HUDEP-2 (cell line): Measurements from ENCODE around the gene DUS2.

Experiments used
- DNase-seq, 76 experiments: peaks; one replicate each; lab custom pipeline; 2025; ENCODE audit not compliant: unreplicated experiment in 76 of 76; lab: John Stamatoyannopoulos, UW

The DUS2 gene

DNA sequence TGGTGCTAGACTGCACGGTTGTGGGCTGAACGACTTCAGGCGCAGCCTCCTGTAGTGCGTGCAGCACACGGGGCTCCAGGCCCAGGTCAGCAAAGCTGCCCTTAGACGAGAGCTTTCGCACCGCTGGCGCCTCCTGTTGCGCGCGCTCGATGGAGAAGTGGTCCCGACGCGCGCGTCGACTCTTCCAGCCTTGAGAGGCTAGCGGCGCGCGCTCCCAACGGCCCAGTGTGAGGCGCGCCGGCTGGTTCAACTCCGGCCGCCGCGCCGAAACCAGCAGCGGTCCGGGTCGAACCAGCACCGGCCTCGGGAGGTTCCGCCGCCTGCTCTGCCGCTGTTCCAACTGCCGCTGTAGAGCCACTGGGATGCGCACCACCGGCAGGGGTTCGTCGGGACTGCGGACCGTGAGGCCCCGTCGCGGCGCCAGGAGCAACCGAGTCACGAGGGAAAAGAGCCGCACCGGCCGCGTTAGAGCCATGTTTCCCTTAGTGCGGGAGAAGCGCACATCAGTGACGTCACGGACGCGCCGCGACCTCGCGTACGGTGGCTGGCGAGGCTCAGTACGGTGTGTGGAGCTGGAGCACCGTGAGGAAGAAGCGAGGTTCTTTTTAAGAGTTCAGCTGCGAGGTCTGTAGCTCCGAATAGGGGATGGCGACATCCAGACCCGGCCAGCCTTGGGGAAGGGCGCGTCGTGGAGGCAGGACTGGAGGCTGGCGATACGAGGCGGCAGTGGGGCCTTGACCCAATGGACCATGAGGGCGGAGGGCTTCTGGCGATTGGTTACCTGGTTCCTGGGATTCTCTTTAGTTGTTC lies at the start of gene DUS2, which contains the start of gene DDX28:
TSS of gene DUS2 (plus strand) at position 557 of the 810 bp plus-strand sequence. CDS start 14,740 bp downstream, outside the sequence.
TSS of gene DDX28 (minus strand) at position 505 of the 810 bp plus-strand sequence. CDS start at position 475, 30 bp downstream.
- DNase-seq: peak; percentile 11 to 91 (median 80)

DNA sequence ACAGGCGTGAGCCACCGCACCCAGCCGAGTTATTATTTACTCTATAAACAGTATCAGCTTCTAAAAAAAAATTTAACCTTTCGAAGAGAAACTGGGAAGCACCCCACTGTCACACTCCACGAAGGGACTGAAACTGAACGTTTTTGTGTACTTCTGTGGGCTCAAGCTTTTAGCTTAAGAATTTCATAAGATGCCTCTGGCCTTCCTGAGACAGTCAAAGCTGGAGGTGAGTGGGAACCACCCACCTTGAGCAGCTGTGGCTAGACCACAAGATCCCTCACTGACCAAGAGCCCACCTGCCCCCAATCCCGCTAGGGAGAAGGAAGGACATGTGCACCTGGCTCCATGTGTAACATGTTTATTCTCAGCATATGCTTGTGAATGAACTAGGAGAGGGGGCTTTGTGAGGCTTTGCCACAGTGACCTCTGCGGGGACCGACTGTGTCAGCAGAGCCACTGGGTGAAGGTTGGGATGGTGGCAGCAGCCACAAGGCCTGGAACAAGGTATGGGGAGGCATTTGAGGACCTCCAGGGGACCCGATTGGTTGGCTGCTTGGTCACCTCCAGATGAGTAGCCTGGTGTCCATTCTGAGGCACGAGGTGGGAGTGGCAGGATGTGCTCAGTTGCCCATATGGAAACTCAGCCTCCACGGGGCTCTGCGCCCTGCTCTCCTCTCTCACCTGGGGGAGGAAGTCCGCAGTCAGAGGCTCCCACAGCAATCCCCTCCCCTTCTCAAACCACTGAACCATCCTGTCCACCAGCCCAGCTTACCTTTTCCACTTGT lies 47.6 kb upstream of the DUS2 start:
- DNase-seq: no peak

DNA sequence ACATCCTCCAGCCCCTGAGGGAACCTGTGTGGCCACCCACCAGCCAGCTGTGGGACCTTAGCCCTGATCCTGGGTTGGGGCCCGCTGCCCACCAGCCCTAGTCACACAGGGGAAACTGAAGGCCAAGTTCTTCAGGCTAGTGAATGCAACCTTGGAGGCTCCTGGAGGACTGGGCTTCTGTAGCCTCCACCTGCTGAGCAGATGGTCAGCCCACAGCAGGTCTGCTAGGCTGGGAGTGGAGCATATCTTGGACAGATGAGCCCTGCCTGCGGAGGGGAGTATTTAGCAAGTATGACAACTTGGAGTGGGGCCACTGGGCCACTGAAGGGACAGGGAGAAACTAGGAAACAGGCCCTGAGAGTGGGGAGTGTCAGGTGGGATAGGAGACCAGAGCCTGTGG lies 46.9 kb upstream of the DUS2 start:
- no peak for DNase-seq

- no peak for DNase-seq
Observed at GRCh38 chr16:67977005-67977404, 46.1 kb upstream of the DUS2 start.

- no peak for DNase-seq
Observed at GRCh38 chr16:67977469-67978227, 45.4 kb upstream of the DUS2 start.

DNA sequence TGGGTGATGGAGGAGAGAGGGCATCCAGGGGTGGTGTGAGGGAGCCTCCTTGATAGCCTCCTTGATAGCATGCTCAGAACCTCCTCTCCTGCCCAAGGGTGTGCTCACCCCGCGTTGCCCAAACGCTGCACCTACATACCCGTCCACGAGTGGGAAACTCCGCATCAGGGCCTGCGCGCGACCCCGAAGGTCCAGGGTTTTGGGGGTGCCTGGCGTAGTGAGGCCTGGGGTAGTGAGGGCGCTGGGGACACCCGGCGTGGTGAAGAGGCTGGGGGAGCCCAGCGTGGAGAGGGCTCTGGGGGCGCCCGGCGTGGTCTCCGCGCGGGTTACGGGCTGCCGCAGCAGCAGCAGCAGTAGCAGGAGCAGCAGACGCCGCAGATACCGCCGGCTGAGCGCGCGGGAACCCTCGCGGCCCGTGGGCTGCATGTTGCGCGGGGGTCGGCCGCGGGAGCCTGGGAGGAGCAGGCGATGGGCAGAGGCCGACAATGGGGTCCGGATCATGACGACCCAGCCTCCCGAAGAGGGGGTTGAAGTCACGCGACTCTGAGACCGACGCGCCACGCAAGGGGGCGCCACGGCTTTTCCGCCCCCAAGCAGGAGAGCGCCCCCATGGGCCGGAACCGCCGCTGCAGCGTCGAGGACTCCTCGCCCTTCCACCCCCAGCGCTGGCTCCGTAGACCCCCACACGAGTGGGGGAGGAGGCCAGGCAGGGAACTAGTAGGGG lies 43.0 kb upstream of the DUS2 start, which contains the start of gene DPEP3:
TSS of gene DPEP3 (minus strand) at position 545 of the 724 bp plus-strand sequence. CDS start at position 426, 119 bp downstream.
- peak in 5 of 76 experiments; percentile 3 to 31 (median 13) for DNase-seq

DNA sequence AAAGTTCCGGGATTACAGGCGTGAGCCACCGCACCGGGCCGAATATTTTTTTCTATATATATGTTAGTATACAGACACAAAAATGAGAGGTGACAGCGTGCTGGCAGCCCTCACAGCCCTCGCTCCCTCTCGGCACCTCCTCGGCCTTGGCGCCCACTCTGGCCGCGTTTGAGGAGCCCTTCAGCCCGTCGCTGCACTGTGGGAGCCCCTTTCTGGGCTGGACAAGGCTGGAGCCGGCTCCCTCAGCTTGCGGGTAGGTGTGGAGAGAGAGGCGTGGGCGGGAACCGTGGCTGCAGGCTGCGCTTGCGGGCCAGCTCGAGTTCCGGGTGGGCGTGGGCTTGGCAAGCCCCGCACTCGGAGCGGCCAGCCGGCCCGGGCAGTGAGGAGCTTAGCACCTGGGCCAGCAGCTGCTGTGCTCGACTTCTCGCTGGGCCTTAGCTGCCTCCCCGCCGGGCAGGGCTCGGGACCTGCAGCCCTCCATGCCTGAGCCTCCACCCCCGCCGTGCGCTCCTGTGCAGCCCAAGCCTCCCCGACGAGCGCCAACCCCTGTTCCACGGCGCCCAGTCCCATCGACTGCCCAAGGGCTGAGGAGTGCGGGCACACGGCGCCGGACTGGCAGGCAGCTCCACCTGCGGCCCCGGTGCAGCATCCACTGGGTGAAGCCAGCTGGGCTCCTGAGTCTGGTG lies 40.9 kb upstream of the DUS2 start:
- DNase-seq: no peak

- no peak for DNase-seq
Observed at GRCh38 chr16:67986949-67987348, 36.1 kb upstream of the DUS2 start.

GRCh38 chr16:67987460-67988160 lies 35.5 kb upstream of the DUS2 start:
- DNase-seq: no peak

DNA sequence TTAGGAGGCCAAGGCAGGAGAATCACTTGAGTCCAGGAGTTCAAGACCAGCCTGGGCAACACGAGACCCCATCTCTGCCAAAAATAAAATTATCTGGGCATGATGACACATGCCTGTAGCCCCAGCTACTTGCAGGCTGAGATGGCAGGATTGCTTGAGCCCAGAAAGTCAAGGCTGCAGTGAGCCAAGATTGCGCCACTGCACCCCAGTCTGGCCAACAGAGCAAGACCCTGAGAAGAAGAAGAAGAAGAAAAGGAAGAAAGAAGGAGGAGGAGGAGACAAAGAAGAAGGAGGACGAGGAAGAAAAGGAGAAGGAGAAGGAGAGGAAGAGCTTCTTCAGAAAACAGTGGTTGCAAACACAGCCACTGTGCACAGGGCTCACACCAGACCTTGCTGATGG lies 34.4 kb upstream of the DUS2 start:
- no peak for DNase-seq

DNA sequence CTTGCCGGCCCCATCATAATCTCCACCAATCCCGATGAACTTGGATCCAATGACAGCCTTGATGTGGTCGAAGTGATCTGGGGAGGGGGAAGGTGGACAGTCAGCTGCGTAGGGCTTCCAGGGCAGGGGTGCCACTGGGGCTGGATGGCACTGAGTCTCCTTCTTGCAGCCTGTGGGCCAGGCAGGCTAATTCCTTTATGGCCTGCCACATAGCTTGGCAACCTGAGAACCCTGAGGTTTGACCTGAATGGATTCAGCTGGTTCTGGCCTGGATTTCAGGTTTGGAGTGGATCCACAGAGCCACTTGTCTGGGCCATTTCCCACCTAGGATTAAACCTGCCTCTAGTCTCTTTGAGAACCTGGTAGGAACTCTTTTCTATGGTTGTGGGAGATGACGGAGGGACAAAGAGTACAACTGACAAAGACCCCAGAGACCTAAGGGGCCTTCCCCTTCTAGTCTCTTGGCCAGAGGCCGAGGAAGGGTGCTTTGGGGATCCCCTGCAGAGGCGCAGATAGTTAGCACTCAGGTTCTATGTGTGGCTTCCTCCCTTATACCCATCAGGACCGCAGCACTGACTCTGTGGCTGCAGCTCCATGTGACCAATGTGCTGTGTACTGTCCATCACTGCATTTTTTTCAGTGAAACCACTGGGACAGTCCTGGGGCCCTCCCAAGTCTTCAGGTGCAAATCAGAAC lies 33.6 kb upstream of the DUS2 start:
- no peak for DNase-seq

GRCh38 chr16:67990018-67990386 lies 33.1 kb upstream of the DUS2 start:
- no peak for DNase-seq

DNA sequence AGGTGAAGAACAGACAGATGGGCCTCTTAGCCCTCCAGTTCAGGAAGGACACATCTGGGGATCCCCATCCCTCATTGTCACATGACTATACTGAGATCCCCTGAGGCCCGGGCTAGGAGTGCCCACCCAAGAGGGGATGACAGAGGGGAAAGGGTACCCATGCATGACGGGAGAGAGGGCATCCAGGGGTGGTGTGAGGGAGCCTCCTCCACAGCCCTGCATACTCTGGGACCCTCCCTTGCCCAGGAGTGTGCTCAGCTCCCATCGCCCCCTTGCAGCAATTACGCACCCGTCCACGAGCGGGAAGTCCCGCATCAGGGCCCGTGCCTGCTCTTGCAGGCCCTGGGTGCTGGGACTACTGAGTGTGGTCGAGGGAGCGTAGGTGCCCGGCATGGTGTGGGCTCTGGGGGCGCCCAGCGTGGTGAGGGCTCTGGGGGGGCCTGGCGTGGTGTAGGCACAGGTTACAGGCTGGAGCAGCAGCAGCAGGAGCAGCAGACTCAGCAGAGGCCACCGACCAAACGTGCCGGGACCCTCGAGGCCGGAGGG lies 30.4 kb upstream of the DUS2 start:
- no peak for DNase-seq

GRCh38 chr16:67993207-67994039 lies 29.7 kb upstream of the DUS2 start:
- peak in 73 of 76 experiments; percentile 38 to 94 (median 82) for DNase-seq

DNA sequence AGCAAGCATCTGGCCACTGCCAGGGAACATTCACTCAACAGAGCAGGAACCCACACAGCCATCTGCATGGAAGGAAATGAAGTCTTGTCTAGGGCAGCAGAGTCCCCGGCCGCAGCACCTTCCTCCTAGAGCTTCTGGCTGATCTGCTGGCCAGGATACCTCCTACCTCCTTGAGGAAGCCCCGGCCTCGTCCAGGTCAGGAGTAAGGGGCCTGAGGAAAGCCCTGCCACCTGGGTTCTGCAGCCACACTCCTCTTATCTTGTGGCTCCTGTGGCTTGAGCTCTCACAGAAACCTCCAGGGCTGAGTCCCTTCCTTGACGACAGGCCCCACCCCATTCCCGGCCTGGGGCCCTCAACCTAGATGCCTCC lies 29.1 kb upstream of the DUS2 start:
- peak in 13 of 76 experiments; percentile 2 to 65 (median 36) for DNase-seq

DNA sequence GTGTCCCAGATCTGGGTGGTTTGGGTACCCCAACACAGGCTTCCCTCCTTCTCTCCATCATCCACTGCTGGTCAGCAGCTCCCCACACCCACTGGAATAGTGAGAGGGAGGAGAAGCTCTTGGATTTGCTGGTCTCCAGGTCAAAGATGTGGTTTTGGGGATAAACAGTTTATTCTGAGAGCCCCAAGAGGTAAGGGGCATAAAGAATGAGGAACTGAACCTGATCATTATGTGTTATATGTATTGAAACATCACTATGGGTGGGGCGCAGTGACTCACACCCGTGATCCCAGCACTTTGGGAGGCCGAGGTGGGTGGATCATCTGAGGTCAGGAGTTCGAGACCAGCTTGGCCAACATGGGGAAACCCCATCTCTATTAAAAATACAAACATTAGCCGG lies 27.7 kb upstream of the DUS2 start:
- peak in 10 of 76 experiments; percentile 10 to 40 (median 21) for DNase-seq

DNA sequence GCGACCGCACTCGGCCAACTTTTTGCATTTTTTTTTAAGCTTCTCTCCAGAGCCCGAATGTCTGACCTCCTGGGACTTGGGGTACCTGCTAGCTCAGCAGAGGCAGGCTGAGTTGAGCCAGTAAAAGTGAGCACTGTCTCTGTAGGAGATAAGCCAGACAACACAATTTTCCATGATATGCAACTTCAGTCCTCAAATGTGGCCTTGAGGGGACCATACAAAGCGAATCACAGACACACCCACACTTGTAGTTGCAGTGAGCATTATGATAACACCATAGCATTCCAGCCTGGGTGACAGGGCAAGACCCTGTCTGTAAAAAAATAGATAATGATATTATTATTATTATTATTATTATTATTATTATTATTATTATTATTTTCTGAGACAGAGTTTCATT lies 26.4 kb upstream of the DUS2 start:
- DNase-seq: peak in 32 of 76 experiments; percentile 3 to 65 (median 31)
